Ovary (tissue), 3 donors: ENCODE data around the gene BCKDK.

Experiments used
- CTCF ChIP-seq, 3 donors: fragments of 450-650 bp in 2 of 3; fragments of 200-600 bp in 1 of 3; IDR thresholded peaks; one replicate each; pipeline versions ENCODE4 v1.5.1 to v1.8.0; 2016 to 2022; ENCODE audit warnings: antibody characterized with exemption in 3 of 3, mild to moderate bottlenecking in 1 of 3
- EP300 ChIP-seq: sonication (generic); formaldehyde crosslinking; IDR thresholded peaks from one replicate; pipeline ENCODE4 v1.6.1; 2017; ENCODE audit warnings: antibody characterized with exemption
- donor health status: DM: no; HTN: no; CAD: no.

DNA sequence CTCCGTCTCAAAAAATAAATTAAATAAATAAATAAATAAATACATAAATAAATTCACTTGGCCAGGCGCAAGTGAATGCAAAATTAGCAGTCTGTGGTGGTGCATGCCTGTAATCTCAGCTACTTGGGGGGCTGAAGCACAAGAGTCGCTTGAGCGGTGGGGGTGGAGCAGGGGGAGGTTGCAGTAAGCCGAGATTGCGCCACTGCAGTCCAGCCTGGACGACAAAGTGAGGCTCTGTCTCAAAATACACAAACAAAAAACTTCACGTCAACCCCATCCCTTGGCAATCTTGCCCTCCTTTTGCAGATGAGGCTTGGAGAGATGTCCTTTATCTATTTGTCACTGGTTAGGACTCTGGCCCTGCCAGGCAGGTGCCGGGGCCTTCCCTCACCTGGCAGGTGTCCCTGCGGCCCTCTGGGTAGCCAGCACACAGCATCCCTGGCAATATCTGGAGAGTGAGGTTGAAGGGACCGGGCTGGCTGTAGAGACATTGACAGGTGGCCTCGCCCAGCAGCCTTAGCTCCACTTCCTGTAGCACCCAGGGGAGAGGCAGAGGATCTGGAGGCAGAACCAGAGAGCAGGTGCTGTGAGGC, 37.3 kb downstream of the BCKDK start:
- no peak for TF ChIP-seq CTCF (IDR thresholded peaks at IDR 0.05)
- no peak for TF ChIP-seq EP300
